Stimulated activated naive CD4-positive, alpha-beta T cell (primary cell): ENCODE data around the gene DEGS1.
"Not testable (repeated sequence)": the region's sequence is repeated elsewhere in the genome, so short reads cannot be mapped to it uniquely, and the experiment has no call there.

Source experiments
- DNase-seq, 6 experiments: peaks; one replicate each; lab custom pipeline; 2025; lab: John Stamatoyannopoulos, UW

Gene DEGS1

GRCh38 chr1:224181453-224181810 lies 1.6 kb upstream of the DEGS1 start:
- no peak for DNase-seq

GRCh38 chr1:224182057-224182865 lies 779 bp upstream of the DEGS1 start:
- DNase-seq, result peak; percentile 29 to 90 (median 61)

- DNase-seq, result peak; percentile 33 to 74 (median 58)
These were observed 712 bp downstream of the DEGS1 start for GRCh38 chr1:224183591-224184312.

- no peak for DNase-seq
These were observed 2.2 kb downstream of the DEGS1 start for GRCh38 chr1:224185208-224185607.

- DNase-seq, result no peak
These were observed 5.2 kb downstream of the DEGS1 start for GRCh38 chr1:224188286-224188685.

GRCh38 chr1:224189561-224189960 lies 6.5 kb downstream of the DEGS1 start:
- DNase-seq, result no peak

GRCh38 chr1:224192082-224192788 lies 9.2 kb downstream of the DEGS1 start:
- no peak for DNase-seq

- DNase-seq, result no peak
These were observed 10.4 kb downstream of the DEGS1 start for GRCh38 chr1:224193319-224193966.

- no peak for DNase-seq
These were observed 14.0 kb downstream of the DEGS1 start for GRCh38 chr1:224196813-224197600.

GRCh38 chr1:224198572-224198971 lies 15.5 kb downstream of the DEGS1 start:
- DNase-seq, result no peak

GRCh38 chr1:224199679-224200078 lies 16.6 kb downstream of the DEGS1 start:
- DNase-seq, result no peak

- no peak for DNase-seq
These were observed 18.3 kb downstream of the DEGS1 start for GRCh38 chr1:224201383-224201782.

GRCh38 chr1:224201853-224202252 lies 18.8 kb downstream of the DEGS1 start:
- DNase-seq, result no peak

GRCh38 chr1:224203243-224204016 lies 20.4 kb downstream of the DEGS1 start:
- DNase-seq, result no peak

GRCh38 chr1:224205438-224205840 lies 22.4 kb downstream of the DEGS1 start:
- DNase-seq, result no peak

GRCh38 chr1:224205931-224206538 lies 23.0 kb downstream of the DEGS1 start:
- not testable (repeated sequence) for DNase-seq

GRCh38 chr1:224211206-224211962 lies 28.3 kb downstream of the DEGS1 start:
- DNase-seq, result no peak

GRCh38 chr1:224212618-224213061 lies 29.6 kb downstream of the DEGS1 start:
- no peak for DNase-seq

- no peak for DNase-seq
These were observed 30.5 kb downstream of the DEGS1 start for GRCh38 chr1:224213438-224214119.
